Activated naive CD4-positive, alpha-beta T cell treated with Interleukin-2 at 50 U/mL for 16 hours (primary cell): ENCODE results near the gene C12orf60.
"Not testable (repeated sequence)": the region's sequence is repeated elsewhere in the genome, so short reads cannot be mapped to it uniquely, and the experiment has no call there.

Experiments
- DNase-seq: peaks from one replicate; pipeline ENCODE4 v3.0.0-alpha.2; 2020

The C12orf60 gene

GRCh38 chr12:14803011-14803829 lies at the start of gene C12orf60, which contains the start of gene WBP11:
C12orf60 (plus strand) TSS chr12:14803670; CDS start chr12:14822936, 19,266 bp downstream.
WBP11 (minus strand) TSS chr12:14803478; CDS start chr12:14801383, 2,095 bp downstream.
- DNase-seq = peak; percentile 89

- no peak for DNase-seq
Observed at GRCh38 chr12:14756334-14757143, 46.9 kb upstream of the C12orf60 start.

- DNase-seq = not testable (repeated sequence)
Observed at GRCh38 chr12:14759711-14760280, 43.7 kb upstream of the C12orf60 start.

GRCh38 chr12:14765398-14765797 lies 38.1 kb upstream of the C12orf60 start:
- no peak for DNase-seq

- not testable (repeated sequence) for DNase-seq
Observed at GRCh38 chr12:14766020-14766419, 37.5 kb upstream of the C12orf60 start.

- DNase-seq = no peak
Observed at GRCh38 chr12:14766649-14767215, 36.7 kb upstream of the C12orf60 start.

GRCh38 chr12:14767617-14768016 lies 35.9 kb upstream of the C12orf60 start:
- DNase-seq = no peak

- peak; percentile 62 for DNase-seq
Observed at GRCh38 chr12:14768823-14769405, 34.6 kb upstream of the C12orf60 start.

- no peak for DNase-seq
Observed at GRCh38 chr12:14769466-14769968, 34.0 kb upstream of the C12orf60 start.

GRCh38 chr12:14769969-14770495 lies 33.4 kb upstream of the C12orf60 start:
- peak; percentile 91 for DNase-seq

- peak; percentile 94 for DNase-seq
Observed at GRCh38 chr12:14770496-14771461, 32.7 kb upstream of the C12orf60 start.

- DNase-seq = peak; percentile 19
Observed at GRCh38 chr12:14771651-14772137, 31.8 kb upstream of the C12orf60 start.

- DNase-seq = no peak
Observed at GRCh38 chr12:14772946-14773345, 30.5 kb upstream of the C12orf60 start.

- DNase-seq = no peak
Observed at GRCh38 chr12:14773685-14774073, 29.8 kb upstream of the C12orf60 start.

GRCh38 chr12:14774074-14774905 lies 29.2 kb upstream of the C12orf60 start:
- DNase-seq = peak; percentile 89

- DNase-seq = peak; percentile 27
Observed at GRCh38 chr12:14774906-14775635, 28.4 kb upstream of the C12orf60 start.

- no peak for DNase-seq
Observed at GRCh38 chr12:14775636-14775980, 27.9 kb upstream of the C12orf60 start.

GRCh38 chr12:14776236-14776961 lies 27.1 kb upstream of the C12orf60 start:
- DNase-seq = no peak
